HepG2 (cell line): ENCODE measurements around the gene TBC1D16. TPM values are rescaled to one million over a fixed set of nuclear protein-coding genes. Genes with fewer than 3 reads are reported as not detected.

Source experiments
- KAT8 ChIP-seq: IDR thresholded peaks from 2 replicates; pipeline ENCODE4 v1.6.1; 2016; ENCODE audit warnings: missing genetic modification reagents, missing compliant biosample characterization
- KMT2A ChIP-seq: sonication (generic); formaldehyde crosslinking; IDR thresholded peaks from 2 replicates; pipeline ENCODE4 v1.4.0; 2020; ENCODE audit warnings: missing genetic modification reagents
- MZF1 ChIP-seq: sonication (generic); formaldehyde crosslinking; IDR thresholded peaks from 2 replicates; pipeline ENCODE4 v1.8.1; 2023; ENCODE audit warnings: mild to moderate bottlenecking, missing genetic modification reagents, borderline replicate concordance
- SMAD1 ChIP-seq: sonication (generic); formaldehyde crosslinking; IDR thresholded peaks from 2 replicates; pipeline ENCODE4 v1.4.0; 2020; ENCODE audit warnings: missing genetic modification reagents, low read depth, mild to moderate bottlenecking, borderline replicate concordance
- TARDBP ChIP-seq: sonication (generic); formaldehyde crosslinking; IDR thresholded peaks from 2 replicates; pipeline ENCODE4 v1.8.0; 2022; ENCODE audit warnings: mild to moderate bottlenecking, missing genetic modification reagents
- ZNF251 ChIP-seq: sonication (generic); formaldehyde crosslinking; IDR thresholded peaks from 2 replicates; pipeline ENCODE4 v1.9.0; 2021; ENCODE audit warnings: mild to moderate bottlenecking, missing genetic modification reagents
- ZZZ3 ChIP-seq: sonication (generic); formaldehyde crosslinking; IDR thresholded peaks from 2 replicates; pipeline ENCODE4 v1.4.0; 2020; ENCODE audit warnings: missing genetic modification reagents, mild to moderate bottlenecking, borderline replicate concordance
- polyA plus RNA-seq, 8 experiments: library from polyadenylated mRNA; depleted of rRNA in 3 of 8; stranded (reverse) in 7 of 8; unstranded in 1 of 8; fragments of >200 nt; fragmentation: Illumina TruSeq in 4 of 8; extraction: Trizol in 4 of 8; gene quantifications; 2 replicates each; pipeline versions ENCODE4 v1.2.1 to v1.2.3, GENCODE V29; 2011 to 2016; ENCODE audit warnings: low read depth in 4 of 8, missing spikeins in 1 of 8, mixed read lengths in 1 of 8; ENCODE audit not compliant: insufficient read depth in 1 of 8
- total RNA-seq, 5 experiments: library from RNA; depleted of rRNA; stranded (reverse); fragments of >200 nt; fragmentation: Illumina TruSeq; extraction: Trizol; gene quantifications; 2 replicates each; pipeline ENCODE4 v1.2.3, GENCODE V29; 2016; ENCODE audit warnings: low read depth in 1 of 5
- TF ChIP-seq, protein P1 (sequence below): sonication (generic); formaldehyde crosslinking; IDR thresholded peaks from 2 replicates; pipeline ENCODE4 v1.4.0; 2020; ENCODE audit warnings: mild to moderate bottlenecking, missing genetic modification reagents
- TF ChIP-seq, protein P2 (sequence below): sonication (generic); formaldehyde crosslinking; IDR thresholded peaks from 2 replicates; pipeline ENCODE4 v1.9.0; 2021; ENCODE audit warnings: mild to moderate bottlenecking, missing genetic modification reagents
- TF ChIP-seq, protein P3 (sequence below): sonication (generic); formaldehyde crosslinking; IDR thresholded peaks from 2 replicates; pipeline ENCODE4 v1.4.0; 2020; ENCODE audit warnings: mild to moderate bottlenecking, missing genetic modification reagents

The TBC1D16 gene
- total and polyA plus RNA-seq, 2 of the 13 experiments (the other 11 are each of a cell fraction or from before 2014, with no cell fraction given): 14.9 to 24.9 TPM

DNA sequence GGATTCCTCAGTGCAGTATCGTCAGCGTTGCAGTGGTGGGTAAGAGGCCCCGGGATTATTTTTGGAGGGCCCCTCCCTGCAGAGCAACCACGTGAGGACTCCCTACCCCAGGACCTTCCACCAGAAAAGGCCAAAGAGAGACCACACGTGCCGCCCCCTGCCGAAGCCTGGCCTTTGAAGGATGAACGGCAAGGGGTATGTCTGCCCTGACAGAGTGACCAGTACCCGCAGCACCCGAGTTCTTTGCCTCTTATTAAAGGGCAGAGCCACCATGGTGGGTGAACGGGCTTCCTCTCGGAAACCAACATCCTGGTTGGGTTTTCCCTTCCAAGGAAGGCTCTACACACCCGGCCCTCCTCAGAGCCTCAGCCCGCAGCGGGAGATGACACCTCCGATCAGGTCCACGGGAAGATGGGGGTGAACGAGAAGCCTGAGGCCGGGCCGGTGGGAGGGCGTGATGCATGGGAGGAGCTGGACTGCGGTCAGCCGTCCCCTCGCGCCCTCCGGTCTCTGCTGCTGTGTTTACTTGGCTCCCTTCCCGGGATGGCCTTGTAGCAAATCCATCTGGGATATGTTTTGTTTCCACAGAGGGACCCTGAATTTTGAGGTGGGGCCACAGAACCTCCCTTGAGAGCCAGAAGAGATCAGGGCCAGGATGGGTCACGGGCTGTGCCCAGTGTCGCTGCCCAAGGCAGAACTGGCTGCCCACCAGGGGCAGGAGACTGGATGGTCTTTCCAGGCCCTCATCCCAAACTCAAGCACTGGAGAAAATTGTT is 49.1 kb downstream of the TBC1D16 start (continued):
- TF ChIP-seq, protein P1, sequence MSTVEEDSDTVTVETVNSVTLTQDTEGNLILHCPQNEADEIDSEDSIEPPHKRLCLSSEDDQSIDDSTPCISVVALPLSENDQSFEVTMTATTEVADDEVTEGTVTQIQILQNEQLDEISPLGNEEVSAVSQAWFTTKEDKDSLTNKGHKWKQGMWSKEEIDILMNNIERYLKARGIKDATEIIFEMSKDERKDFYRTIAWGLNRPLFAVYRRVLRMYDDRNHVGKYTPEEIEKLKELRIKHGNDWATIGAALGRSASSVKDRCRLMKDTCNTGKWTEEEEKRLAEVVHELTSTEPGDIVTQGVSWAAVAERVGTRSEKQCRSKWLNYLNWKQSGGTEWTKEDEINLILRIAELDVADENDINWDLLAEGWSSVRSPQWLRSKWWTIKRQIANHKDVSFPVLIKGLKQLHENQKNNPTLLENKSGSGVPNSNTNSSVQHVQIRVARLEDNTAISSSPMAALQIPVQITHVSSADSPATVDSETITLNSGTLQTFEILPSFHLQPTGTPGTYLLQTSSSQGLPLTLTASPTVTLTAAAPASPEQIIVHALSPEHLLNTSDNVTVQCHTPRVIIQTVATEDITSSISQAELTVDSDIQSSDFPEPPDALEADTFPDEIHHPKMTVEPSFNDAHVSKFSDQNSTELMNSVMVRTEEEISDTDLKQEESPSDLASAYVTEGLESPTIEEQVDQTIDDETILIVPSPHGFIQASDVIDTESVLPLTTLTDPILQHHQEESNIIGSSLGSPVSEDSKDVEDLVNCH (CRISPR knock-in tag): 0 out of 2 replicates have a peak, but pooled peaks have one; percentile 67
- TF ChIP-seq KMT2A (CRISPR knock-in tag) (peak; percentile 84; the same call in 1 of the 2 replicates), TARDBP (peak; percentile 77; the same call in 1 of the 2 replicates), KAT8 (CRISPR knock-in tag) (peak; percentile 81; the same call in 1 of the 2 replicates), SMAD1 (CRISPR knock-in tag) (no peak), ZNF251 (CRISPR knock-in tag) (no peak), MZF1 (peak; percentile 84; the same call in 1 of the 2 replicates), ZZZ3 (CRISPR knock-in tag) (peak; percentile 88)
- TF ChIP-seq, protein P2, sequence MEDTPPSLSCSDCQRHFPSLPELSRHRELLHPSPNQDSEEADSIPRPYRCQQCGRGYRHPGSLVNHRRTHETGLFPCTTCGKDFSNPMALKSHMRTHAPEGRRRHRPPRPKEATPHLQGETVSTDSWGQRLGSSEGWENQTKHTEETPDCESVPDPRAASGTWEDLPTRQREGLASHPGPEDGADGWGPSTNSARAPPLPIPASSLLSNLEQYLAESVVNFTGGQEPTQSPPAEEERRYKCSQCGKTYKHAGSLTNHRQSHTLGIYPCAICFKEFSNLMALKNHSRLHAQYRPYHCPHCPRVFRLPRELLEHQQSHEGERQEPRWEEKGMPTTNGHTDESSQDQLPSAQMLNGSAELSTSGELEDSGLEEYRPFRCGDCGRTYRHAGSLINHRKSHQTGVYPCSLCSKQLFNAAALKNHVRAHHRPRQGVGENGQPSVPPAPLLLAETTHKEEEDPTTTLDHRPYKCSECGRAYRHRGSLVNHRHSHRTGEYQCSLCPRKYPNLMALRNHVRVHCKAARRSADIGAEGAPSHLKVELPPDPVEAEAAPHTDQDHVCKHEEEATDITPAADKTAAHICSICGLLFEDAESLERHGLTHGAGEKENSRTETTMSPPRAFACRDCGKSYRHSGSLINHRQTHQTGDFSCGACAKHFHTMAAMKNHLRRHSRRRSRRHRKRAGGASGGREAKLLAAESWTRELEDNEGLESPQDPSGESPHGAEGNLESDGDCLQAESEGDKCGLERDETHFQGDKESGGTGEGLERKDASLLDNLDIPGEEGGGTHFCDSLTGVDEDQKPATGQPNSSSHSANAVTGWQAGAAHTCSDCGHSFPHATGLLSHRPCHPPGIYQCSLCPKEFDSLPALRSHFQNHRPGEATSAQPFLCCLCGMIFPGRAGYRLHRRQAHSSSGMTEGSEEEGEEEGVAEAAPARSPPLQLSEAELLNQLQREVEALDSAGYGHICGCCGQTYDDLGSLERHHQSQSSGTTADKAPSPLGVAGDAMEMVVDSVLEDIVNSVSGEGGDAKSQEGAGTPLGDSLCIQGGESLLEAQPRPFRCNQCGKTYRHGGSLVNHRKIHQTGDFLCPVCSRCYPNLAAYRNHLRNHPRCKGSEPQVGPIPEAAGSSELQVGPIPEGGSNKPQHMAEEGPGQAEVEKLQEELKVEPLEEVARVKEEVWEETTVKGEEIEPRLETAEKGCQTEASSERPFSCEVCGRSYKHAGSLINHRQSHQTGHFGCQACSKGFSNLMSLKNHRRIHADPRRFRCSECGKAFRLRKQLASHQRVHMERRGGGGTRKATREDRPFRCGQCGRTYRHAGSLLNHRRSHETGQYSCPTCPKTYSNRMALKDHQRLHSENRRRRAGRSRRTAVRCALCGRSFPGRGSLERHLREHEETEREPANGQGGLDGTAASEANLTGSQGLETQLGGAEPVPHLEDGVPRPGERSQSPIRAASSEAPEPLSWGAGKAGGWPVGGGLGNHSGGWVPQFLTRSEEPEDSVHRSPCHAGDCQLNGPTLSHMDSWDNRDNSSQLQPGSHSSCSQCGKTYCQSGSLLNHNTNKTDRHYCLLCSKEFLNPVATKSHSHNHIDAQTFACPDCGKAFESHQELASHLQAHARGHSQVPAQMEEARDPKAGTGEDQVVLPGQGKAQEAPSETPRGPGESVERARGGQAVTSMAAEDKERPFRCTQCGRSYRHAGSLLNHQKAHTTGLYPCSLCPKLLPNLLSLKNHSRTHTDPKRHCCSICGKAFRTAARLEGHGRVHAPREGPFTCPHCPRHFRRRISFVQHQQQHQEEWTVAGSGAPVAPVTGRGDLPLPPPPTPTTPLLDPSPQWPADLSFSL (CRISPR knock-in tag): no peak
- TF ChIP-seq, protein P3, sequence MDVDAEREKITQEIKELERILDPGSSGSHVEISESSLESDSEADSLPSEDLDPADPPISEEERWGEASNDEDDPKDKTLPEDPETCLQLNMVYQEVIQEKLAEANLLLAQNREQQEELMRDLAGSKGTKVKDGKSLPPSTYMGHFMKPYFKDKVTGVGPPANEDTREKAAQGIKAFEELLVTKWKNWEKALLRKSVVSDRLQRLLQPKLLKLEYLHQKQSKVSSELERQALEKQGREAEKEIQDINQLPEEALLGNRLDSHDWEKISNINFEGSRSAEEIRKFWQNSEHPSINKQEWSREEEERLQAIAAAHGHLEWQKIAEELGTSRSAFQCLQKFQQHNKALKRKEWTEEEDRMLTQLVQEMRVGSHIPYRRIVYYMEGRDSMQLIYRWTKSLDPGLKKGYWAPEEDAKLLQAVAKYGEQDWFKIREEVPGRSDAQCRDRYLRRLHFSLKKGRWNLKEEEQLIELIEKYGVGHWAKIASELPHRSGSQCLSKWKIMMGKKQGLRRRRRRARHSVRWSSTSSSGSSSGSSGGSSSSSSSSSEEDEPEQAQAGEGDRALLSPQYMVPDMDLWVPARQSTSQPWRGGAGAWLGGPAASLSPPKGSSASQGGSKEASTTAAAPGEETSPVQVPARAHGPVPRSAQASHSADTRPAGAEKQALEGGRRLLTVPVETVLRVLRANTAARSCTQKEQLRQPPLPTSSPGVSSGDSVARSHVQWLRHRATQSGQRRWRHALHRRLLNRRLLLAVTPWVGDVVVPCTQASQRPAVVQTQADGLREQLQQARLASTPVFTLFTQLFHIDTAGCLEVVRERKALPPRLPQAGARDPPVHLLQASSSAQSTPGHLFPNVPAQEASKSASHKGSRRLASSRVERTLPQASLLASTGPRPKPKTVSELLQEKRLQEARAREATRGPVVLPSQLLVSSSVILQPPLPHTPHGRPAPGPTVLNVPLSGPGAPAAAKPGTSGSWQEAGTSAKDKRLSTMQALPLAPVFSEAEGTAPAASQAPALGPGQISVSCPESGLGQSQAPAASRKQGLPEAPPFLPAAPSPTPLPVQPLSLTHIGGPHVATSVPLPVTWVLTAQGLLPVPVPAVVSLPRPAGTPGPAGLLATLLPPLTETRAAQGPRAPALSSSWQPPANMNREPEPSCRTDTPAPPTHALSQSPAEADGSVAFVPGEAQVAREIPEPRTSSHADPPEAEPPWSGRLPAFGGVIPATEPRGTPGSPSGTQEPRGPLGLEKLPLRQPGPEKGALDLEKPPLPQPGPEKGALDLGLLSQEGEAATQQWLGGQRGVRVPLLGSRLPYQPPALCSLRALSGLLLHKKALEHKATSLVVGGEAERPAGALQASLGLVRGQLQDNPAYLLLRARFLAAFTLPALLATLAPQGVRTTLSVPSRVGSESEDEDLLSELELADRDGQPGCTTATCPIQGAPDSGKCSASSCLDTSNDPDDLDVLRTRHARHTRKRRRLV (CRISPR knock-in tag): peak; percentile 47; the same call in 1 of the 2 replicates
